Fibroblast of lung (primary cell): ENCODE data around the gene GYPC.

ENCODE experiments used
- CTCF ChIP-seq, 2 donors: IDR thresholded peaks in 1 of 2; conservative IDR thresholded peaks in 1 of 2; 1 replicate in 1 of 2; 2 replicates in 1 of 2; pipeline ENCODE4 v1.5.1; 2011 to 2012; ENCODE audit warnings: low read length in 2 of 2, control low read depth in 1 of 2, inconsistent platforms in 1 of 2, low read depth in 1 of 2, mild to moderate bottlenecking in 1 of 2
- EZH2 ChIP-seq: IDR thresholded peaks from 2 replicates; pipeline ENCODE4 v1.5.1; 2012; ENCODE audit warnings: low read length, control low read depth, mild to moderate bottlenecking; ENCODE audit errors: missing control alignments

GRCh38 chr2:126671488-126671887 lies 15.5 kb downstream of the GYPC start:
- no peak for TF ChIP-seq CTCF (conservative IDR thresholded peaks at IDR 0.05 in 1 of 2, IDR thresholded peaks at IDR 0.05 in 1 of 2; ENCODE audit: low read depth in 1 of 2, low read length in 2 of 2)
- no peak for TF ChIP-seq EZH2
